OCI-LY3 (cell line): Measurements from ENCODE around the gene TRPC4AP.
"Not testable (repeated sequence)": the region's sequence is repeated elsewhere in the genome, so short reads cannot be mapped to it uniquely, and the experiment has no call there.

Experiments
- H2AFZ ChIP-seq: fragments of 200-600, 300-600 bp; shearing (Covaris generic); 2 replicates; pipeline ENCODE4 v1.6.0; 2014; ENCODE audit warnings: antibody characterized with exemption, low read depth, low read length
- H3K27ac ChIP-seq: fragments of 200-600, 300-600 bp; sonication (generic); 2 replicates; pipeline ENCODE4 v1.5.1; 2014; ENCODE audit warnings: mild to moderate bottlenecking, low read length, moderate library complexity, mixed read lengths
- H3K27me3 ChIP-seq: fragments of 200-600, 300-600 bp; sonication (generic); 2 replicates; pipeline ENCODE4 v1.6.1; 2014; ENCODE audit warnings: low read depth, low read length, mixed read lengths
- H3K36me3 ChIP-seq: fragments of 200-600, 300-600 bp; sonication (generic); replicated peaks from 2 replicates; pipeline ENCODE3; 2014; ENCODE audit warnings: low read depth, low read length, mixed read lengths
- H3K4me1 ChIP-seq: fragments of 300-600, 200-600 bp; sonication (generic); 2 replicates; pipeline ENCODE4 v1.6.1; 2014; ENCODE audit warnings: low read length, mixed read lengths
- H3K4me2 ChIP-seq: fragments of 200-600, 300-600 bp; sonication (generic); 2 replicates; pipeline ENCODE4 v1.6.1; 2014; ENCODE audit warnings: low read length, mixed read lengths
- H3K4me3 ChIP-seq: fragments of 300-600, 200-600 bp; sonication (generic); 2 replicates; pipeline ENCODE4 v1.5.1; 2014; ENCODE audit warnings: antibody characterized with exemption, mild to moderate bottlenecking, low read length, moderate library complexity
- H3K79me2 ChIP-seq: fragments of 300-600, 200-600 bp; shearing (Covaris generic); 2 replicates; pipeline ENCODE4 v1.6.1; 2014; ENCODE audit warnings: mild to moderate bottlenecking, low read length, mixed read lengths
- H3K9ac ChIP-seq: fragments of 300-600, 200-600 bp; shearing (Covaris generic); 2 replicates; pipeline ENCODE4 v1.6.0; 2014; ENCODE audit warnings: mild to moderate bottlenecking, low read length, moderate library complexity
- H3K9me3 ChIP-seq: fragments of 200-600, 300-600 bp; shearing (Covaris generic); 2 replicates; pipeline ENCODE4 v1.6.1; 2014; ENCODE audit warnings: low read length, mixed read lengths; ENCODE audit not compliant: insufficient read depth
- H4K20me1 ChIP-seq: fragments of 200-600, 300-600 bp; sonication (generic); 2 replicates; pipeline ENCODE4 v1.6.1; 2016; ENCODE audit warnings: low read length, mixed read lengths; ENCODE audit not compliant: insufficient read depth
- CTCF ChIP-seq: fragments of 200-600, 300-600 bp; sonication (generic); IDR thresholded peaks from 2 replicates; pipeline ENCODE4 v1.5.1; 2014; ENCODE audit warnings: antibody characterized with exemption, low read length, low read depth
- EZH2phosphoT487 ChIP-seq: fragments of 200-600 bp; shearing (Covaris generic); IDR thresholded peaks from 2 replicates; pipeline ENCODE4 v1.6.1; 2018; ENCODE audit warnings: antibody characterized with exemption, mixed run types, low read depth

TRPC4AP gene

GRCh38 chr20:35085477-35086225, 7.0 kb downstream of the TRPC4AP start:
- no peak overlapping the region for H2AFZ ChIP-seq
- no peak for TF ChIP-seq CTCF
- TF ChIP-seq EZH2phosphoT487, result no peak
- H3K9ac ChIP-seq, result no peak overlapping the region
- peaks cover 13% of the 10 kb centered on the region for H3K36me3 ChIP-seq
- no peak overlapping the region for H3K4me2 ChIP-seq
- H3K27ac ChIP-seq, result no peak overlapping the region
- H4K20me1 ChIP-seq, result peaks cover 31% of the 10 kb centered on the region
- no peaks in the 10 kb centered on the region; the same call in 1 of the 2 replicates for H3K4me1 ChIP-seq
- no peaks in the 10 kb centered on the region for H3K27me3 ChIP-seq
- peaks cover 89% of the 10 kb centered on the region for H3K79me2 ChIP-seq
- H3K4me3 ChIP-seq, result no peak overlapping the region
- no peaks in the 10 kb centered on the region for H3K9me3 ChIP-seq

GRCh38 chr20:35084998-35085397, 7.6 kb downstream of the TRPC4AP start:
- Histone ChIP-seq H3K9ac (no peak overlapping the region), H3K36me3 (peaks cover 13% of the 10 kb centered on the region), H3K79me2 (peaks cover 89% of the 10 kb centered on the region), H4K20me1 (peaks cover 31% of the 10 kb centered on the region), H3K4me1 (no peaks in the 10 kb centered on the region; the same call in 1 of the 2 replicates), H2AFZ (no peak overlapping the region), H3K9me3 (no peaks in the 10 kb centered on the region), H3K4me2 (no peak overlapping the region), H3K4me3 (no peak overlapping the region), H3K27ac (no peak overlapping the region), H3K27me3 (no peaks in the 10 kb centered on the region)
- TF ChIP-seq EZH2phosphoT487 (no peak), CTCF (no peak)

GRCh38 chr20:35080348-35080642, 12.3 kb downstream of the TRPC4AP start:
- Histone ChIP-seq H3K79me2 (peaks cover 61% of the 10 kb centered on the region), H3K36me3 (peaks cover 19% of the 10 kb centered on the region), H4K20me1 (peaks cover 32% of the 10 kb centered on the region)
- H3K9ac ChIP-seq, H3K4me3 ChIP-seq, H3K4me1 ChIP-seq, H2AFZ ChIP-seq, H3K27me3 ChIP-seq, H3K9me3 ChIP-seq, H3K27ac ChIP-seq, H3K4me2 ChIP-seq: not testable (repeated sequence)

- Histone ChIP-seq H3K9me3 (no peaks in the 10 kb centered on the region), H4K20me1 (peaks cover 27% of the 10 kb centered on the region; the same call in 1 of the 2 replicates), H3K27me3 (no peaks in the 10 kb centered on the region), H3K9ac (no peak overlapping the region), H3K27ac (no peak overlapping the region), H2AFZ (no peak overlapping the region), H3K4me3 (no peak overlapping the region), H3K4me2 (no peak overlapping the region), H3K79me2 (peaks cover 56% of the 10 kb centered on the region), H3K36me3 (peaks cover 14% of the 10 kb centered on the region), H3K4me1 (no peaks in the 10 kb centered on the region)
- TF ChIP-seq EZH2phosphoT487 (no peak), CTCF (no peak)
These were observed 12.9 kb downstream of the TRPC4AP start for GRCh38 chr20:35079472-35080347.
